Astrocyte of the hippocampus (primary cell): Measurements from ENCODE around the gene CCDC191.

Source experiments
- DNase-seq: peaks from one replicate; pipeline ENCODE4 v3.0.0; 2011; ENCODE audit warnings: low read depth, low spot score

The CCDC191 gene

DNA sequence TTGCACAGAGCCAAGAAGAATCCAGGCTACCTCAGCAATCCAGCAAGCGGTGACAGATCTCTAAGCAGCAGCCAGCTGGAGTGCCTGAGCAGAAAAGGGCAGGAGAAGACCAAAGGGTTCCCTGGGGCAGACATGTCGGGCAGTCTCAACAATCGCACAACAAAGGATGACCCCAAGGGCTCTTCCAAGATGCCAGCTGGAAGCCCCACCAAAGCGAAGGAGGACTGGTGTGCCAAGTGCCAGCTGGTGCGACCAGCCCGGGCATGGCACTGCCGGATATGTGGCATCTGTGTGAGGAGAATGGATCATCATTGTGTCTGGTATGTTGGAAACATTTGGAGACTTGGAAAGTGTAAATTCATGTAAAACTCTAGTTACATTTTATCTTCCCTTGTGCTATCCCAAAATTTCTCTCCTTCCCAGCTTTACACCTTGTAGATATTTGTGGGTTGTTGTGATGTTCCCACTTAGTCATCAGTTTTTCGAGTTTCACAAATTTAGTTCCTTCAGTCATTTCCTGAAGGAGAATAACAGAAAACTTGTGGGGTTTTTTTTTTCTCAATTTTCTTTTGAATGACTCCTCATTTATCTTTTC, 102.1 kb downstream of the CCDC191 start:
- DNase-seq = no peak

GRCh38 chr3:113953677-113954076, 102.6 kb downstream of the CCDC191 start:
- no peak for DNase-seq

DNA sequence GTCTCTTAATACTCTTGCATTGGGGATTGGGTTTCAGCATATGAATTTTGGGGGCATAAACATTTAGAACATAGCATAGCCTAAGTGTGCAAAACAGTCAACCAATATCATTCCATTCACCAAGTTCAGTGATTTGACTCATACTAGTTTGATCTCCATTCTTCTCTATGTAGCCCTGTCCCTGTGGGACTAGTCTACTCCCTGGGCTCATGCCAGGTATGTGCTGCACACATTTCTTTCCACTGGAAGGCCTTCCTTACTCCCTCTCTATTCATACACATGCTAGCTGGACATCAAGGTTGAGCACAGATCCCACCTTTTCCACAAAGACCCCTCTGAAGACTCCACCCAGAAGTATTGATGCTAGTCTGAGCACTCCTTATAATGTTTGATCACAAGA, 103.4 kb downstream of the CCDC191 start:
- no peak for DNase-seq

GRCh38 chr3:113948015-113948917, 108.1 kb downstream of the CCDC191 start:
- peak; percentile 32 for DNase-seq

- peak; percentile 77 for DNase-seq
These were observed 108.8 kb downstream of the CCDC191 start, which contains the start of gene ZDHHC23 for GRCh38 chr3:113947372-113948014. Gene ZDHHC23, plus strand, starts transcription at chr3:113948013. Its CDS starts 790 bp downstream, at chr3:113948803.

GRCh38 chr3:113946831-113947230, 109.5 kb downstream of the CCDC191 start:
- no peak for DNase-seq

- no peak for DNase-seq
These were observed 128.8 kb downstream of the CCDC191 start for GRCh38 chr3:113927556-113927955.

GRCh38 chr3:113914646-113915045, 141.7 kb downstream of the CCDC191 start:
- peak; percentile 16 for DNase-seq
